Caki2 (cell line): Measurements from ENCODE around the gene AUP1. TPM values are rescaled to one million over a fixed set of nuclear protein-coding genes. Genes with fewer than 3 reads are reported as not detected.

Experiments
- DNase-seq: peaks from one replicate; pipeline ENCODE4 v3.0.0-alpha.2; 2015; ENCODE audit warnings: low read depth
- in situ Hi-C: cut with HindIII; loops from 2 replicates; pipeline ENCODE4 v1.10.0; 2016; ENCODE audit warnings: low sequenced_read_pairs, low pct_unique_long_range_greater_than_20kb, mixed read lengths
- total RNA-seq: library from RNA; depleted of rRNA; stranded (reverse); fragments of >200 nt; shearing (Covaris generic); gene quantifications from 2 replicates; pipeline ENCODE4 v1.2.3, GENCODE V29; 2014; ENCODE audit warnings: low replicate concordance

Gene AUP1
- total RNA-seq, 1 experiment from 2014 or later = 130 TPM

DNA sequence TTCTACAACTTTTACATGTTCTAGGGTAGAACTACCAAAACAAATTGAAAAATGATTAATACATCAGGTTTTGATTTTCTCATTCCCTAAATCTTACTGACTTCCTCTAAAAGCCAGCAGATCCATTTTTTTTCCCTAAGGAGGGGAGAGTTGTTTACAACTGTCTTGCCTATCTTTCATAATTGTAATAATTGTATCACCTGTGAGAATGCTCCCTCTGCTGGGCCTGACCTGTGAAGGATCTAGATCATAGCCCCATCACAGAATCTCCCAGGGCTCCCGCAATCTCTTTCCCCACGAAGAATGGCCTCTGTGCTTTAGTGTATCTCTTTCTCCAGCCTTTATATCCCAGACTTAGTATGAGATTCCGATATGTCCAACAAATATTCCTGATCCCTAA, 15.1 kb upstream of the AUP1 start:
- in situ Hi-C loops = no loop called here
- DNase-seq = no peak

DNA sequence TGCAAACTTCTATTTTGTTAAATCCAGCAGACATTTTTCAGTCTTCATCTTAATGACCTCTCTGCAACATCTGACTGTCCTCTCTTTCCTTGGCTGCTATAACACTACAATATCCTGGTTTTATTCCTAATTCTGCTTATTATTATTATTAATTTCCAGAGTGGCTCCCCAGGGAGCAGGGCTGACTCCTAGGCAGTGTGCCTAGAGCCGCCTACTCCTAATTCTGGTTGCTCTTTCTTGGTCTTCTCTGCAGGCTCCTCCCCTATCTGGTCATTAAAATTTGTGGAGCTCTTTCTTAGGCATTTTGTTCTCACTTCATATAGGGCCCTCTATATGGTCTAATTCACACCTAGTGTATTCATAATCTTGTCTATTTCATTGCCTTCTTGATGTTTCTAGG, 13.5 kb upstream of the AUP1 start:
- in situ Hi-C loops = no loop called here
- DNase-seq = no peak

DNA sequence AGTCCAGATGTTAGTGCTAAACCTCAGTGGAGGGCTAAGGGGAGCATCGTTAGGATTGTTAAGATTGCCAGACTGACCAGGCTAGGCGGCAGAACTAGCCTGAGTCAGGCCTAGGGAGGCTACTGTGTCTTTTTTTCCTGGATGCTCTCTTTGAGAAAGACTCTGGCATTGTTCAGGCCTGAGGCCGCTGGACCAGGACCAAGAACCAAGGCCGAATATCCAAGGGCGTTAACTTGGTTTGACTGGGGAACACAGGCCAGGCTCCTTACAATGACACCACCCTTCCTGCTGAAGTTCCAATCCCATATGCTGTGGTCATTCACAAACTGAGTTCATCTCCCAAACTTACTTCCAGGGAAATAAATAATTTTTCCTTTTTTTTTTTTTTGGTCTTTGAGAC, 10.8 kb upstream of the AUP1 start:
- DNase-seq = no peak
- in situ Hi-C loops = no loop called here

- DNase-seq = no peak
- in situ Hi-C loops = no loop called here
Observed at GRCh38 chr2:74538881-74539339, 9.4 kb upstream of the AUP1 start.

- in situ Hi-C loops = no loop called here
- no peak for DNase-seq
Observed at GRCh38 chr2:74537140-74537539, 7.6 kb upstream of the AUP1 start.

- in situ Hi-C loops = no loop called here
Observed at GRCh38 chr2:74536166-74536950, 6.9 kb upstream of the AUP1 start.

GRCh38 chr2:74535440-74535965, 6.0 kb upstream of the AUP1 start:
- no peak for DNase-seq
- in situ Hi-C loops = no loop called here

More at GRCh38 chr2:74536166-74536950, 6.9 kb upstream of the AUP1 start:
- DNase-seq = no peak

- in situ Hi-C loops = no loop called here
- DNase-seq = no peak
Observed at GRCh38 chr2:74534411-74534810, 4.9 kb upstream of the AUP1 start.

DNA sequence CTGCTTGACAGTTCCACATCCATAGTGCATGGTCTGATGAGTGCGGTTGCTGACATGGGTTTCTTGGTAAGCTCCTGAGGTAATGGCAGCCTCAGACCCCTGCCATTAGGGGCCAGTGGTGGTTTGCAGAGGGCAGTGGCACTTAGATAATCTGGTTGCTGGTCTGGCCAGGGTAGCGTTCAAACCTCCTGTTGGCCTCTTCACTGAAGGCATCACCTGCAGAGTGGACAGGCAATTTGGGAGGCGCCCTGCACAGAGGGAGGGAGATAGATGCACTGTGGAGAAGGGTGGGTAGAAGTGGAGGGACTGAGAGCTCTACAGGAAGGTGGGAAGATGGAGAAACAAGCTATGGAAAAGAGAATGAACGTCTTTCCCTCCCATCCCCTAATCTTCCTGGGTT, 4.0 kb upstream of the AUP1 start:
- DNase-seq = no peak
- in situ Hi-C loops = no loop called here

GRCh38 chr2:74532222-74532621, 2.7 kb upstream of the AUP1 start:
- in situ Hi-C loops = no loop called here
- peak; percentile 43 for DNase-seq

- in situ Hi-C loops = no loop called here
- no peak for DNase-seq
Observed at GRCh38 chr2:74531666-74532065, 2.2 kb upstream of the AUP1 start.

GRCh38 chr2:74530239-74531187, 1.0 kb upstream of the AUP1 start:
- in situ Hi-C loops = no loop called here
- peak; percentile 26 for DNase-seq

- in situ Hi-C loops = no loop called here
- no peak for DNase-seq
Observed at GRCh38 chr2:74528600-74529356, 728 bp downstream of the AUP1 start.

- no peak for DNase-seq
- in situ Hi-C loops = no loop called here
Observed at GRCh38 chr2:74527741-74528140, 1.8 kb downstream of the AUP1 start.

DNA sequence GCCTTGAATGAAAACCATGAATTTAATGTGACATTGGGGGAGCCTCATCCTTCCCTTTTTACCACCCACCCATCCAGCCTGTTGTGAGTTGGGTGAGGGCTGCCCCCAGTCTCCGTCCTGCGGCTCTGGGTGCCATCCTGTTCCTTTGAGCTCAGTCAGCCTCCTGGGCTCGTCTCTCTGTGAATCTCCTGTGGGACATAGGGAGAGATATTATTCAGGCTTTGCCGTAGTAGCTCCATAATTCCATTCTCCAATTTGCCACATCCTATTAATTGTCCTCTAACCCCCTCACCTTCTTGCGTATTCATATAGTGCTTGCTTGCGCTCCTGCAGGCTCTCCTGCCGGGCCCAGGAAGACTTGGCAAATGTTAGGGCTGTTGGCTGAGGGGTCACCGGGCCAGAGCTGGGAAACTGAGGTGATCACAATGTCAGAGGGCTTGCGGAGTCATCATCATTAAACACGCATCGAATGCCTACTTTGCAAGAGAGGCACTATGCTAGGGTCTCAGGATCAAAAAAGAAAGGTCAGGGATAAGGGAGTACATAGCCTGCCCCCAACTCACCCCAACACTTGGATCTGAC, 2.8 kb downstream of the AUP1 start:
- in situ Hi-C loops = no loop called here
- no peak for DNase-seq

GRCh38 chr2:74525717-74526648, 3.5 kb downstream of the AUP1 start, which contains the start of gene DQX1:
Gene DQX1, minus strand, starts transcription at chr2:74526231. Its CDS starts 502 bp downstream, at chr2:74525729.
- in situ Hi-C loops = no loop called here
- DNase-seq = peak; percentile 41
